Astrocyte (in vitro differentiated cells and primary cell): Measurements from ENCODE around the gene CLIC6. TPM values are rescaled to one million over a fixed set of nuclear protein-coding genes. Genes with fewer than 3 reads are reported as not detected.
"Not testable (repeated sequence)": the region's sequence is repeated elsewhere in the genome, so short reads cannot be mapped to it uniquely, and the experiment has no call there.

Experiments
- DNase-seq: peaks from one replicate; pipeline ENCODE4 v3.0.0-alpha.2; 2010; ENCODE audit warnings: low read depth
- FAIRE-seq: peaks from 2 replicates; lab custom pipeline; 2011; peaks lifted over from hg19 to GRCh38; lab: Jason Lieb, UNC
- H2AFZ ChIP-seq: 2 replicates; pipeline ENCODE4 v1.6.0; 2012; ENCODE audit warnings: low read depth, low read length, inconsistent platforms
- H3K27ac ChIP-seq: 2 replicates; pipeline ENCODE4 v1.5.1; 2011; ENCODE audit warnings: low read depth, low read length, inconsistent platforms
- H3K27me3 ChIP-seq: 2 replicates; pipeline ENCODE4 v1.6.0; 2011; ENCODE audit warnings: low read length, inconsistent platforms; ENCODE audit not compliant: insufficient read depth
- H3K36me3 ChIP-seq: 2 replicates; pipeline ENCODE4 v1.5.1; 2011; ENCODE audit warnings: low read length, inconsistent platforms; ENCODE audit not compliant: insufficient read depth
- H3K4me1 ChIP-seq: 2 replicates; pipeline ENCODE4 v1.5.1; 2011; ENCODE audit warnings: low read length, inconsistent platforms; ENCODE audit not compliant: insufficient read depth
- H3K4me2 ChIP-seq: 2 replicates; pipeline ENCODE4 v1.6.0; 2012; ENCODE audit warnings: low read length, inconsistent platforms
- H3K4me3 ChIP-seq: 2 replicates; pipeline ENCODE4 v1.5.1; 2011; ENCODE audit warnings: low read depth, mild to moderate bottlenecking, low read length, inconsistent platforms; ENCODE audit not compliant: insufficient read depth
- H3K79me2 ChIP-seq: 2 replicates; pipeline ENCODE4 v1.6.0; 2012; ENCODE audit warnings: mild to moderate bottlenecking, low read length, inconsistent platforms; ENCODE audit not compliant: insufficient read depth
- H3K9ac ChIP-seq: 2 replicates; pipeline ENCODE4 v1.6.0; 2012; ENCODE audit warnings: mild to moderate bottlenecking, low read length, inconsistent platforms
- H3K9me3 ChIP-seq: 2 replicates; pipeline ENCODE4 v1.5.1; 2012; ENCODE audit warnings: low read depth, mild to moderate bottlenecking, low read length, inconsistent platforms; ENCODE audit not compliant: insufficient read depth
- H4K20me1 ChIP-seq: 2 replicates; pipeline ENCODE4 v1.6.0; 2012; ENCODE audit warnings: low read length, inconsistent platforms; ENCODE audit not compliant: insufficient read depth
- H3K27ac Mint-ChIP-seq: one replicate; pipeline ENCODE4 v1.8.0; 2021; ENCODE audit warnings: mild to moderate bottlenecking, mixed read lengths; ENCODE audit not compliant: unreplicated experiment
- H3K27me3 Mint-ChIP-seq: one replicate; pipeline ENCODE4 v1.8.0; 2021; ENCODE audit warnings: low read depth, mixed read lengths; ENCODE audit not compliant: unreplicated experiment
- H3K36me3 Mint-ChIP-seq: one replicate; pipeline ENCODE4 v1.8.0; 2021; ENCODE audit warnings: low read depth, mixed read lengths; ENCODE audit not compliant: unreplicated experiment
- H3K4me1 Mint-ChIP-seq: one replicate; pipeline ENCODE4 v1.8.0; 2021; ENCODE audit warnings: low read depth, mixed read lengths; ENCODE audit not compliant: unreplicated experiment
- H3K4me3 Mint-ChIP-seq: one replicate; pipeline ENCODE4 v1.8.0; 2021; ENCODE audit warnings: mild to moderate bottlenecking, moderate library complexity, mixed read lengths; ENCODE audit not compliant: unreplicated experiment
- H3K9me3 Mint-ChIP-seq: one replicate; pipeline ENCODE4 v1.8.0; 2021; ENCODE audit warnings: mild to moderate bottlenecking, mixed read lengths; ENCODE audit not compliant: unreplicated experiment
- CTCF ChIP-seq: IDR thresholded peaks from 2 replicates; pipeline ENCODE4 v1.5.1; 2011; ENCODE audit warnings: low read depth, mild to moderate bottlenecking, inconsistent platforms, low read length, moderate library complexity; ENCODE audit not compliant: insufficient read depth
- EZH2 ChIP-seq: IDR thresholded peaks from 2 replicates; pipeline ENCODE4 v1.6.1; 2012; ENCODE audit warnings: mild to moderate bottlenecking, low read length, inconsistent platforms; ENCODE audit not compliant: insufficient read depth
- total RNA-seq: library from RNA; stranded (reverse); gene quantifications from 2 replicates; pipeline ENCODE4 v1.2.1, GENCODE V29; 2021

Gene CLIC6
- total RNA-seq, 1 donor from 2014 or later = 0.30 TPM

DNA sequence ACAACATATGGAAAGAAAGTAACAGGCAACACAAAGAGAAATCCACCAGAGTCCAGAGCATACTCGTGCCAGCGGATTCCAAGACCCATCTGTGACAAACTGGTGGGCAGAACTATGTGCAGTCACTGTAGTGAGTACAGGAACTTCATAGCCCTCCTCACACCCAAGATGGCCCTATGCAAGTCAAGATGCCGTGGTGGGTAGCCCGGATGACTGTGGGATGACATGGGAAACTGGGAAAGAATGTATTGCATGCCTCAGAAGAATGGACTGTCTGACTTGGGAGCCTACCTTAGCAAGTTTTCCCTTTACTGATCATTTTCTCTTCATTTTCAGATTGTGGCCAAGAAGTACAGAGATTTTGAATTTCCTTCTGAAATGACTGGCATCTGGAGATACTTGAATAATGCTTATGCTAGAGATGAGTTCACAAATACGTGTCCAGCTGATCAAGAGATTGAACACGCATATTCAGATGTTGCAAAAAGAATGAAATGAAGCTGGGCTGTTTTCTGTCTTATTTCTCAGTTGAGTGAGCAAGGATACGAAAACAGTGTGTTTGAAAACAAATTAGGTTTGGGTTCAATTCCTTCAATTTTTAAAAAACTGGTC is 47.3 kb downstream of the CLIC6 start:
- Histone ChIP-seq H2AFZ (no peak overlapping the region), H4K20me1 (no peaks in the 10 kb centered on the region), H3K9me3 (no peaks in the 10 kb centered on the region), H3K4me3 (no peak overlapping the region), H3K4me1 (no peaks in the 10 kb centered on the region), H3K27me3 (peaks cover 4% of the 10 kb centered on the region), H3K79me2 (no peaks in the 10 kb centered on the region), H3K9ac (no peak overlapping the region), H3K36me3 (no peaks in the 10 kb centered on the region), H3K27ac (no peak overlapping the region), H3K4me2 (no peak overlapping the region)
- H3K4me1 Mint-ChIP-seq = peaks cover 8% of the 10 kb centered on the region
- H3K27ac Mint-ChIP-seq = no peak overlapping the region
- H3K36me3 Mint-ChIP-seq = no peaks in the 10 kb centered on the region
- no peaks in the 10 kb centered on the region for H3K9me3 Mint-ChIP-seq
- no peak for DNase-seq
- no peak for FAIRE-seq
- H3K4me3 Mint-ChIP-seq = no peak overlapping the region
- H3K27me3 Mint-ChIP-seq = peaks cover 3% of the 10 kb centered on the region
- TF ChIP-seq EZH2 (no peak), CTCF (no peak)

DNA sequence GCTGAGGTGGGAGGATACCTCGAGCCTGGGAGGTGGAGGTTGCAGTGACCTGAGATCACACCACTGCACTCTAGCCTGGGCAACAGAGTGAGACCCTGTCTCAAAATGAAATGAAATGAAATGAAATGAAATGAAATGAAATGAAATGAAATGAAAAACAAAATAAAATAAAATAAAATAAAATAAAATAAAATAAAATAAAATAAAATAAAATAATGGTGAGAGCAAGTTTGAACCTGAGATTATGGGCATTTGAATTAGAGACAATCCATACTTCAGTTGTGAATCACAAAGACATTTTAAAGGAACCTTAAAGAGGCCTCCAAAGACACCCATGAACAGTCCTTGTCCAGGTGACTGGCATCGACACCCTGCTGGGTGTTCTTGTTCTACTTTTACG is 49.7 kb downstream of the CLIC6 start:
- not testable (repeated sequence) for H3K4me1 ChIP-seq, H2AFZ ChIP-seq, H3K27ac Mint-ChIP-seq, H3K4me3 ChIP-seq, H3K9me3 Mint-ChIP-seq, H3K36me3 ChIP-seq, H3K4me2 ChIP-seq, DNase-seq, H3K27ac ChIP-seq, H3K9me3 ChIP-seq, H3K27me3 ChIP-seq, FAIRE-seq, H3K79me2 ChIP-seq, H3K9ac ChIP-seq, H3K4me1 Mint-ChIP-seq, H3K27me3 Mint-ChIP-seq, H3K36me3 Mint-ChIP-seq, H3K4me3 Mint-ChIP-seq, H4K20me1 ChIP-seq

GRCh38 chr21:34722684-34723300 is 54.0 kb downstream of the CLIC6 start:
- no peak overlapping the region for H3K9ac ChIP-seq
- H3K9me3 Mint-ChIP-seq = no peaks in the 10 kb centered on the region
- no peak for DNase-seq

More at GRCh38 chr21:34722684-34723300, 54.0 kb downstream of the CLIC6 start:
- FAIRE-seq = no peak
- Histone ChIP-seq H3K27me3 (peaks cover 18% of the 10 kb centered on the region), H3K4me1 (no peaks in the 10 kb centered on the region), H3K4me2 (no peak overlapping the region), H3K27ac (no peak overlapping the region), H3K4me3 (no peak overlapping the region), H3K79me2 (no peaks in the 10 kb centered on the region), H3K9me3 (no peaks in the 10 kb centered on the region), H4K20me1 (no peaks in the 10 kb centered on the region), H2AFZ (no peak overlapping the region), H3K36me3 (no peaks in the 10 kb centered on the region)
- no peaks in the 10 kb centered on the region for H3K36me3 Mint-ChIP-seq
- no peak overlapping the region for H3K27ac Mint-ChIP-seq
- H3K4me3 Mint-ChIP-seq = no peak overlapping the region
- peaks cover 15% of the 10 kb centered on the region for H3K27me3 Mint-ChIP-seq
- H3K4me1 Mint-ChIP-seq = peaks cover 4% of the 10 kb centered on the region
- TF ChIP-seq EZH2 (no peak), CTCF (peak; percentile 24)
